Panc1 (cell line): ENCODE data around the gene RTL1. TPM values are rescaled to one million over a fixed set of nuclear protein-coding genes. Genes with fewer than 3 reads are reported as not detected.

Experiments
- ATAC-seq: fragments of 200-7000 bp; cut with Tn5 transposase; 2 replicates; pipeline ENCODE4 v1.9.1; 2020; ENCODE audit warnings: mild to moderate bottlenecking, moderate library complexity
- BruUV-seq: library from RNA; stranded (reverse); fragments of 400-500 nt; replicated peaks from 2 replicates; lab custom pipeline; 2021; lab: Mats Ljungman, UMichigan
- CTCF ChIA-PET: fragments of 300-600 bp; sonication (Branson Sonifier 250); formaldehyde crosslinking; loops from one replicate; lab custom pipeline; 2022; ENCODE audit warnings: antibody characterized with exemption; lab: Charles Lee
- POLR2A ChIA-PET: fragments of 300-600 bp; sonication (Branson Sonifier 250); formaldehyde crosslinking; loops from one replicate; lab custom pipeline; 2022; ENCODE audit warnings: antibody characterized with exemption; lab: Charles Lee
- DNase-seq: peaks from one replicate; pipeline ENCODE4 v3.0.0-alpha.2; 2010; ENCODE audit warnings: low read depth, low spot score
- H3K27ac ChIP-seq: 2 replicates; pipeline ENCODE4 v1.5.1; 2011; ENCODE audit warnings: mild to moderate bottlenecking, low read length, inconsistent platforms
- H3K27me3 ChIP-seq: fragments of 200-500 bp; sonication (Bioruptor generic); 2 replicates; pipeline ENCODE4 v1.6.0; 2014; ENCODE audit warnings: low read length, inconsistent platforms; ENCODE audit not compliant: control insufficient read depth, insufficient read depth
- H3K36me3 ChIP-seq: fragments of 200-500 bp; sonication (Bioruptor generic); 2 replicates; pipeline ENCODE4 v1.5.1; 2014; ENCODE audit warnings: inconsistent platforms, mild to moderate bottlenecking, low read length, moderate library complexity; ENCODE audit not compliant: control insufficient read depth, insufficient read depth
- H3K4me1 ChIP-seq: 2 replicates; pipeline ENCODE4 v1.5.1; 2011; ENCODE audit warnings: inconsistent platforms, mild to moderate bottlenecking, low read length, moderate library complexity; ENCODE audit not compliant: control insufficient read depth, insufficient read depth
- H3K4me3 ChIP-seq, 2 experiments: 2 replicates each; pipeline ENCODE4 v1.5.1; 2011 to 2012; ENCODE audit warnings: low read depth in 2 of 2, low read length in 2 of 2, mild to moderate bottlenecking in 2 of 2, inconsistent platforms in 1 of 2, moderate library complexity in 1 of 2
- H3K9me3 ChIP-seq: fragments of 200-500 bp; sonication (Bioruptor generic); 2 replicates; pipeline ENCODE4 v1.5.1; 2014; ENCODE audit warnings: low read depth, mild to moderate bottlenecking, inconsistent platforms, low read length, moderate library complexity; ENCODE audit not compliant: control insufficient read depth, insufficient read depth
- CTCF ChIP-seq: fragments of 450-650 bp; IDR thresholded peaks from 2 replicates; pipeline ENCODE4 v1.5.1; 2017; ENCODE audit warnings: mild to moderate bottlenecking
- POLR2AphosphoS5 ChIP-seq: IDR thresholded peaks from 2 replicates; pipeline ENCODE4 v1.6.1; 2012; ENCODE audit warnings: mild to moderate bottlenecking, low read depth, low read length, moderate library complexity
- REST ChIP-seq, 2 experiments: IDR thresholded peaks; 2 replicates each; pipeline ENCODE4 v1.6.1; 2011 to 2012; ENCODE audit warnings: low read depth in 2 of 2, control low read depth in 1 of 2, low read length in 1 of 2, mild to moderate bottlenecking in 1 of 2, moderate library complexity in 1 of 2; ENCODE audit not compliant: insufficient read depth in 1 of 2
- SIN3A ChIP-seq: IDR thresholded peaks from 2 replicates; pipeline ENCODE4 v1.6.1; 2012; ENCODE audit warnings: low read depth, mild to moderate bottlenecking, low read length, moderate library complexity, borderline replicate concordance; ENCODE audit not compliant: insufficient read depth
- TCF7L2 ChIP-seq: IDR thresholded peaks from 2 replicates; pipeline ENCODE4 v1.6.1; 2011; ENCODE audit warnings: mild to moderate bottlenecking, low read depth, low read length, inconsistent platforms
- in situ Hi-C: cut with HindIII; loops from 2 replicates; pipeline ENCODE4 v1.10.0; 2016; ENCODE audit warnings: low sequenced_read_pairs, low pct_unique_long_range_greater_than_20kb
- intact Hi-C: fragments of 100-400 bp; cut with micrococcal nuclease; formaldehyde crosslinking; loops from one replicate; pipeline ENCODE4 v1.10.0; 2022; ENCODE audit not compliant: unreplicated experiment
- total RNA-seq: library from RNA; stranded (reverse); gene quantifications from one replicate; pipeline ENCODE4 v1.2.1, GENCODE V29; 2021; ENCODE audit not compliant: unreplicated experiment

The RTL1 gene
- total RNA-seq, 1 experiment from 2014 or later, result not detected

- ChIA-PET POLR2A (no interaction called here), CTCF (interaction anchor here (0.6 kb wide), 1 partner anchor 231 kb away, joined by 3 read pairs; no protein-coding TSS in a partner anchor)
- no peak for ATAC-seq
- DNase-seq, result no peak
- H3K27ac ChIP-seq, result no peak overlapping the region
- H3K36me3 ChIP-seq, result no peaks in the 10 kb centered on the region
- intact Hi-C loops, result no loop called here
- H3K9me3 ChIP-seq, result no peaks in the 10 kb centered on the region
- no peaks in the 10 kb centered on the region for H3K4me1 ChIP-seq
- H3K4me3 ChIP-seq, result no peak overlapping the region
- BruUV-seq, result no TSS peak
- no peaks in the 10 kb centered on the region for H3K27me3 ChIP-seq
- no peak for TF ChIP-seq CTCF
- TF ChIP-seq TCF7L2, result no peak
- no peak for TF ChIP-seq POLR2AphosphoS5
- in situ Hi-C loops, result no loop called here
Observed at GRCh38 chr14:100839681-100840111, 63.8 kb downstream of the RTL1 start.

GRCh38 chr14:100839315-100839585 lies 64.3 kb downstream of the RTL1 start:
- H3K27me3 ChIP-seq, result no peaks in the 10 kb centered on the region
- H3K4me1 ChIP-seq, result no peaks in the 10 kb centered on the region
- no TSS peak for BruUV-seq
- CTCF ChIA-PET, result interaction anchor here (0.6 kb wide), 1 partner anchor 232 kb away, joined by 3 read pairs; no protein-coding TSS in a partner anchor
- intact Hi-C loops, result no loop called here
- TF ChIP-seq TCF7L2 (no peak), CTCF (no peak), POLR2AphosphoS5 (no peak), REST (IDR thresholded peaks at IDR 0.05; ENCODE audit: insufficient read depth in 1 of 2, low read depth in 2 of 2, low read length in 1 of 2) (no peak), SIN3A (no peak)
- POLR2A ChIA-PET, result no interaction called here
- H3K4me3 ChIP-seq, result no peak overlapping the region
- in situ Hi-C loops, result no loop called here
- H3K27ac ChIP-seq, result no peak overlapping the region
- ATAC-seq, result no peak
- no peaks in the 10 kb centered on the region for H3K36me3 ChIP-seq
- no peaks in the 10 kb centered on the region for H3K9me3 ChIP-seq
- no peak for DNase-seq
